Endodermal cell (in vitro differentiated cells): ENCODE results near the gene LTC4S. TPM values are rescaled to one million over a fixed set of nuclear protein-coding genes. Genes with fewer than 3 reads are reported as not detected.
A peak's percentile ranks its signal among the peaks of the same experiment; 100 is the strongest.

Experiments used
- DNase-seq: peaks from one replicate; pipeline ENCODE4 v3.0.0-alpha.2; 2017
- H3K27ac ChIP-seq: 2 replicates; pipeline ENCODE4 v1.5.1; 2013; ENCODE audit warnings: mild to moderate bottlenecking, low read depth, low read length, moderate library complexity
- H3K27me3 ChIP-seq: 2 replicates; pipeline ENCODE4 v1.6.1; 2013; ENCODE audit warnings: mild to moderate bottlenecking, low read length, moderate library complexity; ENCODE audit not compliant: insufficient read depth, control insufficient read depth, poor library complexity, severe bottlenecking
- H3K36me3 ChIP-seq: 2 replicates; pipeline ENCODE4 v1.7.0; 2013; ENCODE audit warnings: mild to moderate bottlenecking, low read length, moderate library complexity; ENCODE audit not compliant: control insufficient read depth, insufficient read depth
- H3K4me1 ChIP-seq: one replicate; pipeline ENCODE4 v1.7.0; 2013; ENCODE audit warnings: low read length; ENCODE audit not compliant: control insufficient read depth, insufficient read depth
- H3K4me3 ChIP-seq: 2 replicates; pipeline ENCODE4 v1.5.1; 2013; ENCODE audit warnings: mild to moderate bottlenecking, low read length, moderate library complexity
- H3K9ac ChIP-seq: 2 replicates; pipeline ENCODE4 v1.6.1; 2013; ENCODE audit warnings: mild to moderate bottlenecking, low read length, moderate library complexity; ENCODE audit not compliant: poor library complexity, severe bottlenecking; ENCODE audit errors: extremely low read depth
- H3K9me3 ChIP-seq: 2 replicates; pipeline ENCODE4 v1.6.1; 2013; ENCODE audit warnings: mild to moderate bottlenecking, low read length, moderate library complexity; ENCODE audit not compliant: control insufficient read depth
- H3K27ac Mint-ChIP-seq: 2 replicates; pipeline ENCODE4 v1.8.0; 2020; ENCODE audit warnings: mixed read lengths
- H3K27me3 Mint-ChIP-seq: 2 replicates; pipeline ENCODE4 v1.8.0; 2021; ENCODE audit warnings: mild to moderate bottlenecking, mixed read lengths; ENCODE audit not compliant: insufficient read depth
- H3K36me3 Mint-ChIP-seq: 2 replicates; pipeline ENCODE4 v1.8.0; 2020; ENCODE audit warnings: low read depth, mixed read lengths
- H3K4me1 Mint-ChIP-seq: 2 replicates; pipeline ENCODE4 v1.8.0; 2020; ENCODE audit warnings: mixed read lengths
- H3K4me3 Mint-ChIP-seq: 2 replicates; pipeline ENCODE4 v1.8.0; 2020; ENCODE audit warnings: mild to moderate bottlenecking, moderate library complexity, mixed read lengths
- H3K9me3 Mint-ChIP-seq: 2 replicates; pipeline ENCODE4 v1.8.0; 2020; ENCODE audit warnings: mild to moderate bottlenecking, mixed read lengths
- WGBS, 2 experiments: methylation state at CpG; one replicate each; pipeline versions ENCODE4 v1.1.5 to v1.1.7; 2013; ENCODE audit warnings: missing lambda C conversion rate in 2 of 2, mixed read lengths in 1 of 2; ENCODE audit not compliant: insufficient coverage in 1 of 2, insufficient read length in 1 of 2; 5-methylcytosine and 5-hydroxymethylcytosine counted together
- total RNA-seq, 2 donors: library from RNA; stranded (reverse); fragmentation: NEBNext Ultra II Directional in 1 of 2; extraction: Animal tissue kit (Norgen Biotek cat#: 25700) in 1 of 2; gene quantifications; 2 replicates in 1 of 2; 3 replicates in 1 of 2; pipeline ENCODE4 v1.2.1, GENCODE V29; 2021
- TF ChIP-seq, protein P1 (sequence below): fragments of 200-600 bp; sonication (generic); conservative IDR thresholded peaks from 2 replicates; pipeline ENCODE4 v1.5.0; 2021; ENCODE audit warnings: antibody characterized with exemption, mild to moderate bottlenecking

Gene LTC4S
- total RNA-seq, 2 donors from 2014 or later, result 5.7 to 6.3 TPM

DNA sequence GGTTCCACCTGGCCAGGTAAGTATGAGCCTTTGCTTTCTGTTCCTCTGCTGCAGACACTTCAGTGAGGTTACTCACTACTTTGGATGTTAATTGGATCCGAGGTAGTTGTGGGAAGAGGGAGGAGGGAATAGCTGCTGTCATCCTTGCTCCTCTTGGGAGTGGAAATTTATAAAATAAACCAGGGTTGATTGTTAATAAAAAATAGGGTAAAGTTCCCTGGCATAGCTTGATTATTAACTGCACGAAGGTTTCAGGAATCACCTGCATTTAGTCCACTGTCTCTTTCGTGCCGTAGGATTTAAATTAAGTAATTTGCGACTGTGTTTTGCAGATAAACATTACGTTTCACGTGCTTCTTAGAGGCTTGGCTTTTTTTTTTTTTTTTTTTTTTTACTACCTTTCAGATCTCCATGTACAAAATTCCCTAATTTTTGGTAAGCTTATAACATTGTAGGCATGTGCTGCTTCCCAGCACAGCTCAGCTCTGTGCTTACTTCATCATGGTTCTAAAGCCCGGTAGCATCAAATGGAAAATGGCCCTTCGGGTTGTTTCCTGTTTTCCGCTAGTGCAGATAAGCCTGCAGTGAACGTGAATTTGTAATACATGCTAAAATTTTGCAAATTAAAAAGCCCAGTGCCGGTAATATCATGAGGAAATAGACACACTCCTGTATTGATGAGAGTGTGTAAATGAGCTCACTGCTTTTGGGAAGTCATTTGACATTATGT lies 26.9 kb upstream of the LTC4S start:
- no peak overlapping the region for H3K9ac ChIP-seq
- no peaks in the 10 kb centered on the region for H3K27me3 ChIP-seq
- no peaks in the 10 kb centered on the region for H3K27me3 Mint-ChIP-seq
- 84 to 87% methylated on average over 12 of the region's 12 CpGs for WGBS, 2 experiments
- H3K9me3 Mint-ChIP-seq, result no peaks in the 10 kb centered on the region
- no peak overlapping the region for H3K4me3 Mint-ChIP-seq
- peaks cover 7% of the 10 kb centered on the region for H3K4me1 ChIP-seq
- H3K36me3 ChIP-seq, result peaks cover 59% of the 10 kb centered on the region
- H3K9me3 ChIP-seq, result no peaks in the 10 kb centered on the region
- peak overlapping the region; percentile 86 for H3K27ac Mint-ChIP-seq
- TF ChIP-seq, protein P1, sequence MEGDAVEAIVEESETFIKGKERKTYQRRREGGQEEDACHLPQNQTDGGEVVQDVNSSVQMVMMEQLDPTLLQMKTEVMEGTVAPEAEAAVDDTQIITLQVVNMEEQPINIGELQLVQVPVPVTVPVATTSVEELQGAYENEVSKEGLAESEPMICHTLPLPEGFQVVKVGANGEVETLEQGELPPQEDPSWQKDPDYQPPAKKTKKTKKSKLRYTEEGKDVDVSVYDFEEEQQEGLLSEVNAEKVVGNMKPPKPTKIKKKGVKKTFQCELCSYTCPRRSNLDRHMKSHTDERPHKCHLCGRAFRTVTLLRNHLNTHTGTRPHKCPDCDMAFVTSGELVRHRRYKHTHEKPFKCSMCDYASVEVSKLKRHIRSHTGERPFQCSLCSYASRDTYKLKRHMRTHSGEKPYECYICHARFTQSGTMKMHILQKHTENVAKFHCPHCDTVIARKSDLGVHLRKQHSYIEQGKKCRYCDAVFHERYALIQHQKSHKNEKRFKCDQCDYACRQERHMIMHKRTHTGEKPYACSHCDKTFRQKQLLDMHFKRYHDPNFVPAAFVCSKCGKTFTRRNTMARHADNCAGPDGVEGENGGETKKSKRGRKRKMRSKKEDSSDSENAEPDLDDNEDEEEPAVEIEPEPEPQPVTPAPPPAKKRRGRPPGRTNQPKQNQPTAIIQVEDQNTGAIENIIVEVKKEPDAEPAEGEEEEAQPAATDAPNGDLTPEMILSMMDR, result no peak
- peaks cover 52% of the 10 kb centered on the region for H3K36me3 Mint-ChIP-seq
- no peak overlapping the region for H3K4me3 ChIP-seq
- H3K4me1 Mint-ChIP-seq, result peaks cover 40% of the 10 kb centered on the region
- no peak for DNase-seq
- H3K27ac ChIP-seq, result no peak overlapping the region

DNA sequence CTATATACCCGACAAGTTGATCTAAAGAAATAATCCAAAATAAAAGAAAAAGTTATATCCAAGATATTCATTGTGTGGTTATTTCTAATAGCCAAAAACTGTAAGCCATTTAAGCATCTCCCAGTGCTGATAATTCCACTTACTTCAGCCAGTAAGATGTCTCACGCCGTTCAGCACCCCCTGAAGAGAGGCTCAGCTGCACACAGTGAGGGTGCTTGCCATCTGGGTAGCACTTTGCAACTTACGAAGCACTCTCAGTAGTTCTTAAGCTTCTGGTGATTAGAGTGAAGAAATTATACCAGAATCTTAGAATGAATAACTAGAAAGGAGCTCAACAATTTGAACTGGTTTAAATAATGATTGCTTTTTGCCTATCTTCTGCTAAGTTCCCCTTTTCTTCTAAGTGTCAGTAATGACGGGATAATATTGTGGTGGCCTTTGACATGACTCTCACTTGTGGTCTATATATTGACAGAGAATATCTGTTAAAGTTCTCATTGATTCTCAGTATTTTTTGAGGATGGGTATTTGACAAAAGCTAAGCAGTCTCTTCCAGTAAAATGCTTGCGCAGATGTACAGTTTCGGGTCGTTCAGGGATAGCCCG lies 26.2 kb upstream of the LTC4S start:
- H3K27ac Mint-ChIP-seq, result peak overlapping the region; percentile 31

DNA sequence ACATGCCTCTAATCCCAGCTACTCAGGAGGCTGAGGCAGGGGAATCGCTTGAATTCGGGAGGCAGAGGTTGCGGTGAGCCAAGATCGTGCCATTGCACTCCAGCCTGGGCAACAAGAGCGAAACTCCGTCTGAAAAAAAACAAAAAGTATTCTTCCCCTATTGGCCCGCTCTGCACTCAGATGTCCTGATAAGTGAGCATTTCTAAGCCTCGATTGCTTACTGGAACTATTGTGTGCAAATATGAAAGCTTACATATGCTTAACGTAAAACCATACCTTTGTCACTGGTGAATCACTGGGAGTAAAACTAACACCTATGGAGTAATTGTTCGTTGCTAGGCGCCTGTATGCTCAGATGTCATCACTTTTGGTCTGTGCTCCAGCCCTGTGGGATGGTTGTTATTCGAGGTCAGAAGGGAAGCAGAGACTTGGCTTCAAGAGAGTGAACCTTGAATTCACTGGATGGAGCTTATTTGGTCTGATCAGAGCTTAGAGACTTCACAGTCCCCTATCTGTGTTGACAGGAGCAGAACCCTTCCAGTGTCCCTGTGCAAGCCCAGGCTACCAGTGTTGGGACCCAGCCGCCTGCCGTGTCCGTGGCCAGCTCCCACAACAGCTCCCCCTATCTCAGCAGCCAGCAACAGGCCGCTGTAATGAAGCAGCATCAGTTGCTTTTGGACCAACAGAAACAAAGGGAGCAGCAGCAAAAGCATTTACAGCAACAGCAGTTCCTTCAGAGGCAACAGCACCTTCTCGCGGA lies 25.3 kb upstream of the LTC4S start:
- DNase-seq, result peak; percentile 81

More for the DNA sequence above, 26.2 kb upstream of the LTC4S start:
- Histone ChIP-seq H3K36me3 (peaks cover 60% of the 10 kb centered on the region), H3K9me3 (no peaks in the 10 kb centered on the region), H3K27me3 (no peaks in the 10 kb centered on the region), H3K4me1 (peaks cover 7% of the 10 kb centered on the region), H3K4me3 (no peak overlapping the region), H3K9ac (no peak overlapping the region), H3K27ac (no peak overlapping the region)
- Mint-ChIP-seq H3K27me3 (no peaks in the 10 kb centered on the region), H3K36me3 (peaks cover 59% of the 10 kb centered on the region), H3K4me3 (no peak overlapping the region), H3K9me3 (no peaks in the 10 kb centered on the region), H3K4me1 (peaks cover 34% of the 10 kb centered on the region)
- TF ChIP-seq, protein P1, result no peak
- 89% methylated on average over 8 to 9 of the region's 9 CpGs for WGBS, 2 experiments
- DNase-seq, result no peak

More for the DNA sequence above, 25.3 kb upstream of the LTC4S start:
- no peak overlapping the region for H3K9ac ChIP-seq
- H3K27ac ChIP-seq, result no peak overlapping the region
- no peaks in the 10 kb centered on the region for H3K27me3 ChIP-seq
- no peaks in the 10 kb centered on the region for H3K9me3 ChIP-seq
- H3K9me3 Mint-ChIP-seq, result no peaks in the 10 kb centered on the region
- TF ChIP-seq, protein P1, result peak; percentile 70
- H3K4me3 ChIP-seq, result no peak overlapping the region
- 92 to 98% methylated on average over 17 to 18 of the region's 18 CpGs for WGBS, 2 experiments
- H3K36me3 Mint-ChIP-seq, result peaks cover 67% of the 10 kb centered on the region
- H3K36me3 ChIP-seq, result peaks cover 65% of the 10 kb centered on the region
- no peak overlapping the region for H3K27ac Mint-ChIP-seq
- H3K4me1 ChIP-seq, result peaks cover 7% of the 10 kb centered on the region
- no peak overlapping the region for H3K4me3 Mint-ChIP-seq
- no peaks in the 10 kb centered on the region for H3K27me3 Mint-ChIP-seq
- H3K4me1 Mint-ChIP-seq, result peaks cover 28% of the 10 kb centered on the region
